SH-SY5Y (cell line): ENCODE data around the gene DOCK9.

Experiments
- GATA2 ChIP-seq: IDR thresholded peaks from 2 replicates; pipeline ENCODE4 v1.6.1; 2011; ENCODE audit warnings: mild to moderate bottlenecking, low read depth, low read length
- GATA3 ChIP-seq: IDR thresholded peaks from 2 replicates; pipeline ENCODE4 v1.6.1; 2011; ENCODE audit warnings: low read depth, mild to moderate bottlenecking, low read length, moderate library complexity

- TF ChIP-seq GATA2 (no peak), GATA3 (no peak)
Measured at GRCh38 chr13:98925949-98926348, 51.9 kb downstream of the DOCK9 start.
